GM18861 (cell line): ENCODE data around the gene DGKQ.

Source experiments
- ATAC-seq: cut with Tn5 transposase; IDR thresholded peaks from one replicate; pipeline ENCODE4 v1.9.1; 2021; ENCODE audit not compliant: unreplicated experiment

Gene DGKQ

GRCh38 chr4:973431-974397, at the start of gene DGKQ:
TSS of gene DGKQ (minus strand) at chr4:973569. CDS start at chr4:973482, 87 bp downstream.
- ATAC-seq, result no peak

- no peak for ATAC-seq
These were observed 49.3 kb upstream of the DGKQ start for GRCh38 chr4:1022739-1023066.

GRCh38 chr4:1022051-1022738, 48.8 kb upstream of the DGKQ start:
- no peak for ATAC-seq

GRCh38 chr4:1021386-1022050, 48.1 kb upstream of the DGKQ start:
- ATAC-seq, result peak; percentile 85

- no peak for ATAC-seq
These were observed 46.5 kb upstream of the DGKQ start for GRCh38 chr4:1019729-1020470.

GRCh38 chr4:1019320-1019719, 46.0 kb upstream of the DGKQ start:
- ATAC-seq, result no peak

GRCh38 chr4:1018147-1019020, 45.0 kb upstream of the DGKQ start:
- ATAC-seq, result no peak

GRCh38 chr4:1017706-1018105, 44.3 kb upstream of the DGKQ start:
- no peak for ATAC-seq

GRCh38 chr4:1017211-1017610, 43.8 kb upstream of the DGKQ start:
- ATAC-seq, result no peak

- no peak for ATAC-seq
These were observed 42.4 kb upstream of the DGKQ start for GRCh38 chr4:1015746-1016145.

- no peak for ATAC-seq
These were observed 41.8 kb upstream of the DGKQ start for GRCh38 chr4:1015179-1015578.

GRCh38 chr4:1014291-1015167, 41.2 kb upstream of the DGKQ start:
- ATAC-seq, result no peak

GRCh38 chr4:1013225-1014073, 40.1 kb upstream of the DGKQ start:
- ATAC-seq, result no peak

GRCh38 chr4:1012034-1012739, 38.8 kb upstream of the DGKQ start:
- no peak for ATAC-seq

GRCh38 chr4:1011666-1012033, 38.3 kb upstream of the DGKQ start:
- no peak for ATAC-seq

GRCh38 chr4:1011022-1011665, 37.8 kb upstream of the DGKQ start, which contains the start of gene FGFRL1:
TSS of gene FGFRL1 (plus strand) at chr4:1011626. CDS start at chr4:1012486, 860 bp downstream.
- ATAC-seq, result no peak

GRCh38 chr4:1010395-1011021, 37.1 kb upstream of the DGKQ start:
- ATAC-seq, result no peak
